Fibroblast of pulmonary artery (primary cell): Measurements from ENCODE around the gene RELB.

Experiments used
- DNase-seq: peaks from one replicate; pipeline ENCODE4 v3.0.0-alpha.2; 2010; ENCODE audit warnings: low read depth
- H3K4me3 ChIP-seq: replicated peaks from 2 replicates; pipeline ENCODE4 v1.5.1; 2011; ENCODE audit warnings: low read depth, mild to moderate bottlenecking, control low read depth, low read length, moderate library complexity
- TF ChIP-seq, protein P1 (sequence below): IDR thresholded peaks from 2 replicates; pipeline ENCODE4 v1.5.1; 2011; ENCODE audit warnings: mild to moderate bottlenecking, control low read depth, low read length, inconsistent platforms; ENCODE audit errors: missing control alignments

RELB gene

DNA sequence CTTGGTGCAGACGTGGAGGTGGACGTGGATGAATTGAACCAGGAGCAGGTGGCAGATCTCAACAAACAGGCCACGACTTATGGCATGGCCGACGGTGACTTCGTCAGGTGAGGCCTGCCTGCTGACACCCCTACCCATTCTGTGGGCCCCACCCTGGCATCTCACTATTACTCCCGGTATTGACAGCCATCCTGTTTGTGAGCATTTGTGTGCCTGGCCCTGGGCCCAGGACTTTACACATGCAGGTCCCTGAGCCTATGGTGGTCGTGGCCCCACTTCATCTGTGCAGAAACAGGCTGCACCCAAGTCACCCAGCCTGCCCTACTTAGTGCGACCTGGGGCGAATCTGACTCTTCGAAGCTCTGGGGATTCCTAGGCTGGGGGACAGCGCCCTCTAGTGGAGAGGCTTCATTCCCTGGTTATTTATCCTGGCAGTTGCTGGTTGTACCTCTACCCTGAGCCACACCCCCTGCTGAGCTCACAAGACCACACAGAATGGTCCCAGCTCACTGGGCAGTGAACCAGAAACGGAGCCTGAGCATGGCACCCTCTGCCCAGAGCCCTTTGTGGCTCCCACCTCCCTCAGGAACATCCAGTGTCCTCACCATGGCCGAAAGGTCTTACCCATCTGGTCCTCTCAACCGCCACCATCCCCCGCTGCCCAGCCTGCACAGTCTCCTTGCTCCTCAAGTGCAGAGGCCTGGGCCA, 58.1 kb downstream of the RELB start:
- peak; percentile 85 for DNase-seq
- no peak overlapping the region for H3K4me3 ChIP-seq
- TF ChIP-seq, protein P1, sequence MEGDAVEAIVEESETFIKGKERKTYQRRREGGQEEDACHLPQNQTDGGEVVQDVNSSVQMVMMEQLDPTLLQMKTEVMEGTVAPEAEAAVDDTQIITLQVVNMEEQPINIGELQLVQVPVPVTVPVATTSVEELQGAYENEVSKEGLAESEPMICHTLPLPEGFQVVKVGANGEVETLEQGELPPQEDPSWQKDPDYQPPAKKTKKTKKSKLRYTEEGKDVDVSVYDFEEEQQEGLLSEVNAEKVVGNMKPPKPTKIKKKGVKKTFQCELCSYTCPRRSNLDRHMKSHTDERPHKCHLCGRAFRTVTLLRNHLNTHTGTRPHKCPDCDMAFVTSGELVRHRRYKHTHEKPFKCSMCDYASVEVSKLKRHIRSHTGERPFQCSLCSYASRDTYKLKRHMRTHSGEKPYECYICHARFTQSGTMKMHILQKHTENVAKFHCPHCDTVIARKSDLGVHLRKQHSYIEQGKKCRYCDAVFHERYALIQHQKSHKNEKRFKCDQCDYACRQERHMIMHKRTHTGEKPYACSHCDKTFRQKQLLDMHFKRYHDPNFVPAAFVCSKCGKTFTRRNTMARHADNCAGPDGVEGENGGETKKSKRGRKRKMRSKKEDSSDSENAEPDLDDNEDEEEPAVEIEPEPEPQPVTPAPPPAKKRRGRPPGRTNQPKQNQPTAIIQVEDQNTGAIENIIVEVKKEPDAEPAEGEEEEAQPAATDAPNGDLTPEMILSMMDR, result peak; percentile 85

DNA sequence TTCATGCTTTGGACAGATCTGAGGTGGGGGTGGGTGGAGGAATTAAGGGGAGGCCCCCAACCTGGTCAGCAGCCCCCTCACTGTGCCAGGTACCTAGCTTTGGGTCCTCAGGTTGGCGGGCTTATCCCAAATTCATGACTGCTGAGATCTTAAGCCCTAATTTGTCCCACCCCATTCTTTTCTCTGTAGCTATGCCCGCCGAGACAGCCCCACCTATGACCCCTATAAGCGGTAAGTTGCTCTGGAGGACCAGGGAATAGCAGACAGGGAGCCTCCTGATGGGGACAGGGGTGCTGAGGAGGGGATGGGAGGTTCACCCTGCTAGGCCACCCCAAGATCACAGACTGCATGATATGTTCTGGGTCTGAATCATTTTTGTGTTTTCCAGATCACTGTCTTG, 60.7 kb downstream of the RELB start:
- TF ChIP-seq, protein P1, result no peak
- H3K4me3 ChIP-seq, result no peak overlapping the region
- DNase-seq, result no peak

DNA sequence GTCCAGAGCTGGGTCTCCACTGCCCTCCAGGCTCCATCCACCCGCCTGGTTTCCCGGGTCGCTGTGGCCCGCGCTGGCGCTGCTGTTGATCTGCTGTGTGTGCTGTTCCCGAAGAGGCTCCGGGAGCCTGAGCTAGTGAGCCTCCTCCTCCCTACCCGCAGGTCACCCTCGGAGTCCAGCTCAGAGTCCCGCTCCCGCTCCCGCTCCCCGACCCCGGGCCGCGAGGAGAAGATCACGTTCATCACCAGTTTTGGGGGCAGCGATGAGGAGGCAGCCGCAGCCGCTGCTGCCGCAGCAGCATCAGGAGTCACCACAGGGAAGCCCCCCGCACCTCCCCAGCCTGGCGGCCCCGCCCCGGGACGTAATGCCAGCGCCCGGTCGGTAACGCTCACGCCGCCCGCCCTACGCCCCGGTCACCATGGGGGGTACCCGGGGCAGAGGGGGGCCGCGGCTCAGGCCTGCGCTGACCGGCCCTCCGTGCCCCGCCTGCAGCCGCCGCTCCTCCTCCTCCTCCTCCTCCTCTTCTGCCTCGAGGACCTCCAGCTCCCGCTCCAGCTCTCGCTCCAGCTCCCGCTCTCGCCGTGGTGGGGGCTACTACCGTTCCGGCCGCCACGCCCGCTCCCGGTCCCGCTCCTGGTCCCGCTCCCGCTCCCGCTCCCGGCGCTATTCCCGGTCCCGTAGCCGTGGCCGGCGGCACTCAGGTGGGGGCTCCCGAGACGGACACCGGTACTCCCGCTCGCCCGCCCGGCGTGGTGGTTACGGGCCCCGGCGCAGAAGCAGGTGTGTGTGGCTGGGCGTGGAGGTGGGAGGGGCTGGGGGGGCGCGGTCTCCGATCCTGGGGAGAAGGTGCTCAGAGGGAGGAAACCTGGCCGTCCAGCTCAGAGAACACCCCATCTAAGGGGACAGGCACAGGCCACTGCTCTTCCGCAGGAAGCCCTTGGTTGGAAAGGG, 62.9 kb downstream of the RELB start:
- no peak overlapping the region for H3K4me3 ChIP-seq
- no peak for DNase-seq

DNA sequence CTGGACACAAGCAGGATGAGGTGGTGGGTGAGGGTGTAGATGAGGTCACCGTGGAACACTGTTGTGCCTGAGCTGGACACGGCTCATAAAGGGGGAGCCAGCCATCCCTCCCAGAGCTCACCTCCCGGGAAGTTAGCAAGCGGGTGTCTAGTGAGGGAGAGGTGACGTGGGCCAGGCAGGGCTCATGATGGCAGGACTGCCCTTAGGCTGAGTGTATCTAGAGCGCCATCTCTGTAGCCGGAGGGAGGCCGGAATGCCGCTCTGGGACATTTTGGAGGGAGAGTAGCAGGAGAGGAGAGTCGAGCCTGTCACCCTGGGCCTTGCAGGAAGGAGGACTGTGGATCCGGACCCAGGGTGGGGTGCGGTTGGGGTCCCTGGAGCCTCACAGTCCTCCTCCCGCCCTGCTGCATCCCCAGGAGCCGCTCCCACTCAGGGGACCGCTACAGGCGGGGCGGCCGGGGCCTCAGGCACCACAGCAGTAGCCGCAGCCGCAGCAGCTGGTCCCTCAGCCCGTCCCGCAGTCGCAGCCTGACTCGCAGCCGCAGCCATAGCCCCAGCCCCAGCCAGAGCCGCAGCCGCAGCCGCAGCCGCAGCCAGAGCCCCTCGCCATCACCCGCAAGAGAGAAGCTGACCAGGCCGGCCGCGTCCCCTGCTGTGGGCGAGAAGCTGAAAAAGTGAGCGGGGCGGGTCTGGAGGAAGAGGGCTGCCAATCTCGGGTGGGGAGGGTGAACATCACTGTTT, 65.8 kb downstream of the RELB start:
- TF ChIP-seq, protein P1, result no peak
- no peak for DNase-seq
- H3K4me3 ChIP-seq, result no peak overlapping the region

More for the DNA sequence above, 62.9 kb downstream of the RELB start:
- TF ChIP-seq, protein P1, result no peak

DNA sequence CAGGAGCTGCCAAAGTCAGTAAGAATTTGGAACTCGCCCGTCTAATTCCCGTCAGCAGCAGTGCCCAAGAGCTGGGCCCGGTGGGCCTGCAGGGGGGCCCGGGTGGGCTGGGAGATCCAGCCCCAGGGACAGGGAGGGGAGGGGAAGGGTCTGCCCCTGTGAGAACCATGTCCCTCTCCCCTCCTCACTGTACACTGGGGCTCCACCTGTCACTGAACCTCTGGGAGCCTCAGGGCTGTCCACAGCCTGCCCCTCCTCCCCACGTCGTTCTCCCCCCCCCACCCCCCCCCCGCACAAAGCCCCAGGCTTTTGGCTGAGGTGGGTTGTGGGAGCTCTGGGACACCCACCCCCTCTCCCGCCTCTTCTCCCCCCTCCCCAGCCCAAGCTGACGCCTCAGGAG, 66.8 kb downstream of the RELB start:
- no peak for DNase-seq
- no peak overlapping the region for H3K4me3 ChIP-seq
- TF ChIP-seq, protein P1, result no peak

DNA sequence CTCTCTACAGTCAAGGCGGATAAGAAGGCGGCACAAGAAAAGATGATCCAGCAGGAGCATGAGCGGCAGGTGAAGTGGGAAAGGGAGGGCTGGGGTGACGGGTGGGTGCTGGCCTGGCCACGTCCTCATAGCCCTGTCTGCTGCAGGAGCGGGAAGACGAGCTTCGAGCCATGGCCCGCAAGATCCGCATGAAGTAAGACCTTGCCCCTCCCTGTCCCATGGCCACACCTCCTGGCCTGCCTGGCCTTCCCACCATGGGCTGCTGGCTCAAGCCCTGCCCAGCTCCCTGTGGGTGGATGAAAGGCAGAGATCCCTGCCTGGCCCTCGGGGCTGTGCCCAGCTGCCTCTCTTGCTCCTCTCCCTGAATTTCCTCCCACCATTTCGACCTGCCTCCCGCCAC, 67.8 kb downstream of the RELB start:
- H3K4me3 ChIP-seq, result no peak overlapping the region
- no peak for DNase-seq
- TF ChIP-seq, protein P1, result no peak
